NOMO-1 (cell line): ENCODE measurements around the gene LDLRAD4.

ENCODE experiments used
- DNase-seq, 2 experiments: peaks; one replicate each; lab custom pipeline; 2025; ENCODE audit not compliant: unreplicated experiment in 2 of 2; lab: John Stamatoyannopoulos, UW

LDLRAD4 gene

DNA sequence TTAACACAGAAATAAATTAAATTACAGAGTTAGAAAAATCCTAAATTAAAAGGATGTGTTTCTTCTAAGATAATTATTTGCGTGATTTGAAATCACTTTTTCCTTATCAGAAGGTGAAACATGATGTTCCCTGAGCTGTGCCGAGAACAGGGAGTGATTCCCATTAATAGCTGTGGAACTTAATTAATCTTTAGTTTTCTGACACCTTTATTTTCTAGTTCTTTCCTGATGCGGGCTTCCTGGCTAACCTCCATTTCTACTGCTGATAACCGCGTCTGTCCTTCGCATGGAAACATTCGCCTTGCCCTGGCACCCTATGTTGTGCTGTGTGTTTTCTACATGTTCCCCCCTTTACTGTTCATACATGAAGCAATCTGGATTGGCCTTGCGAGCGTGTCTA, 334.9 kb downstream of the LDLRAD4 start:
- no peak for DNase-seq

DNA sequence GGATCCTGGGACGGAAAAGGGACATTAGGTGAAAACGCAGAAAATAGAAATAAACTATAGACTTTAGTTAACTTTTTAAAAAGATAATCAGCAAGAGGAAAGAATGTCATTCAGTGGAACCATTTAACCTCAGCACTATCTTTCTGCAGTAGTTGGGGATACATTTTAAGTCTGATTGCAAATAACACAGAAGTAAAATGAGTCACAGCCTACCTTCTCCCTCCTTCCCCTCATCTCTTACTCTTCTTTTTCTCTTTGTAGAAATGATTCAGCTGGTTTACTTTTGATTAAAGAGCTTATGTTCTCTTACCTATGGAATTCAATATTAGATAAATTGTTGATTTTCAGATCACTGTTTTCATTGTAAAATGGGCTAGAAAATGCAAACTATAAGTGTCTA, 336.6 kb downstream of the LDLRAD4 start:
- DNase-seq = no peak

GRCh38 chr18:13555865-13556264, 337.3 kb downstream of the LDLRAD4 start:
- DNase-seq = no peak

DNA sequence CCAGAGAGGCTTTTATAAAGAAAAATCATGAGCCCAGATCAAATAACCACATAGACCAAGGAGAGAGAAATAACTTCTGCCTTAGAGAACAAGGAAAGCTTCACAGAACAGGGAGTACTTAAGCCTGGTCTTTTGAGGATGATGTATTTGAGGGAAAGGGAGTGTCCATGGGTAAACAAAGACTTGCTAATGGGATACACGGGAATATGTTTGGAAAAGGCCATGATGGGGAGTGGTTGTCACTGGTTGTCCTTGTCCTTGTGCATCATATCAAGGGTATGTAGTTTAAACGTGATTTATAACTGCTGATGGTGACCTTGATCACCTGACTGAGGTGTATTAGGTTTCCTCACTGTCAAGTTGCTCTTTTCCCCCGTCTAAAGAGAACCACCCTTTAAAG, 337.9 kb downstream of the LDLRAD4 start:
- no peak for DNase-seq

DNA sequence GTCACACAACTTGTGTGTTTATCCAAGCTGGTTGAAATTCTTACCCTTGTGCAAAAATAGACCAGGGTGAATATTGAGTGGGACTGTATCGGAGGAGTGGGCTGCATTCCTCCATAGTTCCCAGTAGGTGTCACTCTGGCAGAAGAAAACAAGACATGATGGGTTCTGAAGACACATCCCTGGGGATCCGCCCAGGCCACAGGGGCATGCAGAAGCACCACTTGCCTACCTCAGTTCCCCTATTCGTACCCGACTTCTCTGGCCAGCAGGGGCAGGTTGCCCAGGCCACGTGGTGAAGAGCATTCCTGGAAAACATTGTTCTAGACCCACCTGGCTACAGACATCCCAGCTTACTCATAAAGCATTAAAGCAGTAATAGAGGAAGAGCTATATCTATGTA, 339.6 kb downstream of the LDLRAD4 start:
- DNase-seq = peak in 1 of 2 experiments; percentile 42

- DNase-seq = no peak
Measured at GRCh38 chr18:13558790-13559189, 340.2 kb downstream of the LDLRAD4 start.

GRCh38 chr18:13559754-13560153, 341.2 kb downstream of the LDLRAD4 start:
- peak in 1 of 2 experiments; percentile 4 for DNase-seq

DNA sequence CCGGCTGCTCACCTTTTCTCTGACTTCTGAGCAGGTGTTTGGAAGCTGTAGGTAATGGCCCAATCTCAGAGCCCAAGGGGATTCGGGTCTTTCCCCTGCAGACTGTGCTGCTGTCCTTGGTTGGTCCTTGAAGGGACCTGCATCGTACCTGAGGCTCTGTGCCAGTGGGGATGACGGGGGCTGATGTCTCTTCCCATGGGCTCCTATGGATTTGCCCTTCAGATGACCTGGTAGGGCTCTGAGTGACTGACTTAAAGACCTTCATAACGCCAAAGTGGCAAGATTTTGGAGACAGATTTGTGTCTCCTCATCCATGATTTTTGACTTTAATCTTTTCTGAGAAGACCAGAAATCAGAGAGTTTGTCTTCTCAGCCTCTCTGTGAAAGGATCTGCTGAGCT, 341.7 kb downstream of the LDLRAD4 start:
- no peak for DNase-seq

- peak; percentile 34 to 45 for DNase-seq
Measured at GRCh38 chr18:13562494-13563029, 344.0 kb downstream of the LDLRAD4 start.

DNA sequence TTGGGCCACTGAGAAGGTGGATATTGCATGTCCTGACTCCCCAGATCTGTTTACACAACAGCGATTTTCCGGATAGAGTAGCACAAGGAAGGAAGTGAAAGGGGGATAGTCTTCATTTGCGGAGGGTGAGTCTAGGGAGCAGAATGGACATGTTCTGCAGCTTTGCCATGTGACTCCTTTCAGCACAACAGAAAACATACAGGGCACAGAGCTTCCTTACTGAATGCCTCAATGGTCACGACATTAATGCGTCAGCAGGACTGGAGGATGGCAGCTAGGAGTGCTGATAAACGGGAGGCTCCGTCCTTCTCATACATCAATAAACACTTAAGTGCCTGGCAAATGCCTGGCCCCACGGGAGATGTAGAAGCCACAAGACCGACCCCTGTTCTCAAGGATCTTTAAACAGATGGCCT, 344.8 kb downstream of the LDLRAD4 start:
- DNase-seq = peak; percentile 16 to 35

DNA sequence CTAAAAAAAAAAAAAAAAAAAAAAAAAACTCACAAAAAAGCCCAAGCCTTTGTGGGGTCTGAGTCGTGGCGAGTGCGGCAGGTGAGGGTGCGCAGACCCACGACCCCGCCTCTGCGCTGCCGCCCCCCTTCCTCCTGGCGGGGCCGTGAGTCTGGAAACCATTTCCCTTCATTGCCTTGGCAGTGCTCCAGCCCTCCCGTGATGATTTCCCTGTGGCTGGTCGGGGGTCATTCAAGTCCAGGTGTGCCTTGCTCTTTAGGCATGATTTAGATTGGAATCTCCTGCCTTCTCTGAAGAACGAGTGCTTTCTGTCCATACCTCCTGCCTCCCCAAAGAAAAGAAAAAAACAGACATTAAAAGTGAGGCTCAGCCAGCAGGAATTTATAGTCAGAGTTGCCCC, 346.0 kb downstream of the LDLRAD4 start:
- DNase-seq = no peak

DNA sequence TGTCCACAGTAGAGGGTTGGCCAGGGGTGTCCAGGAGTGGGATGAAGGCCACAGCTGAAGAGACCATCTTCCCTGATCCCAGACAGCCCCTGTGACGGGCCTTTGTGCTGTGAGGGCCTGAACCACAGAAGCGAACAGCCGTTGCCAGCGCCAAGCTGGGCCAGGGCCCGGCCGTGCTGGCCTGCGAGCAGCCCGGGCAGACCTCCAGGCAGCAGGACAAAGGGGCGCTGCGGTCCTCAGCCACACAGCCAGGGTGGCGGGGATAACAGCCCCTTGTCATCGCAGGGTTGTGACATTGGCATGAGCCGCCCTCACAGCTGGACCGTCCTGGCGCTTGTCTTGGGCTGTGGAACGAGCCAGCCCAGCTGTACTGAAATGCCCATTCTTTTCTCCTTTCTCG, 346.7 kb downstream of the LDLRAD4 start:
- no peak for DNase-seq

- DNase-seq = peak; percentile 43 to 89
Measured at GRCh38 chr18:13566941-13567746, 348.6 kb downstream of the LDLRAD4 start.

- peak; percentile 4 to 11 for DNase-seq
Measured at GRCh38 chr18:13568443-13569392, 350.2 kb downstream of the LDLRAD4 start.

DNA sequence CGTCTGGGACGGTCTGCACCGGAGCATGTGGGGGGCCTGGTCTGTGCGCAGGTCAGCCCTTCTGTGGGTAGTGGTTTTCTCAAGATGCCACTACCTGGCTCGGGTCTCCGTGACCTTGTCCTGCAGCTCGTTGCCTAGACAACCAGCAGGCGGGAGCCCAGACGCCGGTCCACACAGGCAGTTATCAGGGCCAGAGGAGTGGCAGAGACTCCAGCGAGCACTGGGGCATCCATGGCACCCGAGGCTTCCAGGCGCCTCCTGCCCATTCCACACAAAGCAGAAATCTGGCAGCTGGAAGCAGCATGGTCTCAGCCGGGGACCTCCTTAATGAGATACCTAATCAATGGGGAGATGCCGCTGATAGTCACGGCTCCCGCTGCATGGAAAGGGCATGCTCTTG, 351.7 kb downstream of the LDLRAD4 start:
- no peak for DNase-seq

GRCh38 chr18:13570856-13571495, 352.4 kb downstream of the LDLRAD4 start:
- DNase-seq = peak in 1 of 2 experiments; percentile 2

DNA sequence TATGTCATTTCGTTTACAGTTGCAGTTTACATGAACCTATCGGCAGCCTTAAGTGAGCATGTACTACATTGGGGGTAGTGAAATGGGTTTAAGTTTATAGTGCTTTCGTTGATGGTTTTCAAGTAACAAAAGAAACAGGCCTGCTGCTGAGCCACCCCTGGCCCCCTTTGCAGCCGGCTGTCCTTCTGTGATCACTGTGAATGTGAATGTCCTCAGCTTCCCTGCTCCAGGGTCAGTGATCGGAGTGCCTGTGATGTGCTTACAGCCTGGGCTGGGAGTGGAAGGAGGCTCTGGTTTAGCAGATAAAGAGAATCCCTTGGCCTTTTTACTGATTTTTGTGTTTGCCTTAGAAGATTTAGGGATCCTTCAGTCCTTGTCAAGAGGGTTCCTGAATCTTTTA, 353.6 kb downstream of the LDLRAD4 start:
- no peak for DNase-seq

- no peak for DNase-seq
Measured at GRCh38 chr18:13572721-13573120, 354.2 kb downstream of the LDLRAD4 start.

GRCh38 chr18:13573750-13574149, 355.2 kb downstream of the LDLRAD4 start:
- no peak for DNase-seq

DNA sequence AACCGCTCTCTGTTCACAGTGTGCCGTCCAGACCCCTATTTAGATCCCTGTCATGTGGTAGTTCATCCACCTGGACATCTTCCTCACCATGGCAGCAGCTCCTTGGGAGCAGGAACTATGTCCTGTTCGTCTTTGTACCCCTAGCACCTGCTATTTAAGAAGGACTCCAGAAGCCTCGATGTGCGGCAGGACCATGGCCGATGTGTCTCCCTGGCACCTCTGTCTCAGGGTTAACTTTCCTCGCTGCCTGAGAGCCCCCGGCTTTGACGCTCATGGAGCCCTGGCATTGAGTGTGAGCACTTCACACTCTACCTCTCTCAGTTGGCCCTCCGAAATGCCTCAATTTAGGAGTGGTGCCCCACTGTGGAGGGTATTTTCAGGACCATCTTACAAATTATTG, 355.8 kb downstream of the LDLRAD4 start:
- no peak for DNase-seq

GRCh38 chr18:13574761-13575160, 356.2 kb downstream of the LDLRAD4 start:
- DNase-seq = no peak
